CD1c-positive myeloid dendritic cell (primary cell): ENCODE data around the gene PSMD13.

Source experiments
- DNase-seq: peaks from one replicate; pipeline ENCODE4 v3.0.0-alpha.2; 2016; ENCODE audit errors: extremely low spot score

Gene PSMD13

DNA sequence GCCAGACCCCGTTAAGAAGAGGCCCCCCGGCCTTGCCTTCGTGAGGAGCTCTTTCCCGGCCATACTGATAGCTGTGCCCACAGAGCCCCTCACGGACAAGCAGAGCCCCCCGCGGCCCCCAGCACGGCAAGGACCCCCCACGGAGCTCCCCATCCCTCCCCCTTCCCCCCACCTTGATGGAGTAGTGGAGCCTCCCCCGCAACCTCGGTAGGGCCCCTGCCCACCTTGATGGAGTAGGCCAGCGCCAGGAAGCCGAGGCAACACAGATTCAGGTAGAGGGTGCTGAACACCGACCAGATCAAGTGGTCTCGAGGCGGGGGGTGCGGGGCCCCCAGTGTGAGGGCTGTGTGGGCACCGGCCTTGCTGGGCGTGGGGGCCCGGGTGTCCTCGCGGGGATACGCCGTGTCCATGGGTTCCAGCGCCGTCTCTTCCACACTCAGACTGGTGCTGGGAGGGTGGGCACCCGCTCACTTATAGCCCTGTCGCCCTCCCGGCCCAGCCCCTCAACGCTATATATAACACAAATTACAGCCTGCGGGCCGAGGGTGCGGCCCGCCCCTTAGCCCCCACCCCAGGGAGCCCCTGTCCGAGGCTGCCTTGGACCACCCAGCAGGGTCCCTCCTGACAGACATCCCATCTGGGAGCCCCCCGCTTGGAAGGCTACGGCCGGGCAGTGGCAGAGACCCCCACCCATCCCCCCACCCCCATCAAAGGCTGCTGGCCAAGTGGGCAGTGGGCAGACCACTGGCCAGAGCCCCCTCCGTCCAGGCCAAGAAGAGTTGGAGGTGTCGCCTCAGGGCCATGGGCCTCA, 62.5 kb downstream of the PSMD13 start, which contains the start of gene IFITM5:
TSS of gene IFITM5 (minus strand) at position 446 of the 811 bp plus-strand sequence. CDS start at position 410, 36 bp downstream.
- DNase-seq = no peak

DNA sequence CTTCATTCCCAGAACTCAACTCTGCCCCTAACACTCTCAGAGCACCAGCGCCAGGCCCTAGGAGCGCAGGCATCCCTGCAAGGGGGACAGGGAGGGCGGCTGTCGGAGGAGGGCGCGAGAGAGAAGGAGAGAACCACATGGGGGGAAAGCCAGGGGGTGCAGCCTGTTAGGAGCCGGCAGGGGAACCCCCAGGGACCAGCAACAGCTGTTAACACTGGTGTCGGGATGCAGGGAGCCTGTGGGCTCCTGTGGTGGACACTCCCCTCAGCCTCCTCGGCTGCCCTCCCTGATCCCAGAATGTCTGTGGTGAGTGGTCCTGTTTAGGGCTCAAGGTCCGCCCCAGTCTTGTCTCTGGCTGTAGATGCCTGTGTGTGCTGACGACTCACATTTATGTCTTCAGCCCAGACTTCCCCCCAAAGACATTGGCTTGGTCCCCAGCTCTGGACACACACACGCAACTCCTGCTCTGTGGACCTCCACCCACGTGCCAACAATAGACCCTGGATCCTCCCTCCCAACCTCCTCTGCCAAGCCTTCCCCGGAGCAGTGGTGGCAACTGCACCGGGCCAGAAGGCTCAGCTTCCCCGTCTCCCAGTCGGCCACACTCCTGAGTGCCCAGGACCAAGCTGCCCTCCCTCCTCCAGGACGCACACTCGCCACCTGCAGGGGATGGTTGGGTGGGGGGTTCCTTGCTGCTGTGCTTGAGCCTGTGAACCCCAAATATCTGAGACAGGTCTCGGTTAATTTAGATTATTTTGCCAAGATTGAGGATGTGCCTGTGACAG, 63.4 kb downstream of the PSMD13 start:
- DNase-seq = no peak
